Spinal cord (tissue), 10 donors: ENCODE results near the gene FNBP1. TPM values are rescaled to one million over a fixed set of nuclear protein-coding genes. Genes with fewer than 3 reads are reported as not detected.

Experiments used
- DNase-seq, 6 donors: peaks; one replicate each; pipeline versions ENCODE4 v3.0.0 to v3.0.0-alpha.2; 2013 to 2015; ENCODE audit warnings: low spot score in 6 of 6, low read depth in 4 of 6
- H3K27ac ChIP-seq: one replicate; pipeline ENCODE4 v1.5.1; 2013; ENCODE audit warnings: low read depth, low read length, control low read depth
- H3K27me3 ChIP-seq: one replicate; pipeline ENCODE4 v1.6.1; 2013; ENCODE audit warnings: low read length; ENCODE audit not compliant: control insufficient read depth, insufficient read depth
- H3K36me3 ChIP-seq: one replicate; pipeline ENCODE4 v1.6.1; 2013; ENCODE audit warnings: low read length; ENCODE audit not compliant: control insufficient read depth, insufficient read depth
- H3K4me1 ChIP-seq: one replicate; pipeline ENCODE4 v1.6.1; 2013; ENCODE audit warnings: low read length; ENCODE audit not compliant: control insufficient read depth, insufficient read depth
- H3K4me3 ChIP-seq: one replicate; pipeline ENCODE4 v1.5.1; 2013; ENCODE audit warnings: low read depth, low read length, control low read depth
- H3K9me3 ChIP-seq: one replicate; pipeline ENCODE4 v1.6.1; 2013; ENCODE audit warnings: low read length; ENCODE audit not compliant: control insufficient read depth, insufficient read depth
- WGBS: methylation state at CpG from one replicate; pipeline ENCODE4 v1.1.5; 2013; ENCODE audit warnings: missing lambda C conversion rate; ENCODE audit not compliant: insufficient coverage; 5-methylcytosine and 5-hydroxymethylcytosine counted together
- polyA plus RNA-seq, 2 donors: library from polyadenylated mRNA; unstranded; fragments of 120-200 nt; gene quantifications; one replicate each; pipeline ENCODE4 v1.2.1, GENCODE V29; 2013; ENCODE audit not compliant: insufficient read length in 2 of 2
- total RNA-seq, 2 donors: library from RNA; depleted of rRNA in 1 of 2; stranded (reverse); fragments of 120-200 nt in 1 of 2; fragments of >200 nt in 1 of 2; gene quantifications; one replicate each; pipeline versions ENCODE4 v1.2.3 to v1.2.4, GENCODE V29; 2013 to 2014
- donor health status: healthy.

The FNBP1 gene
- total and polyA plus RNA-seq, 4 donors = 47.8 to 105 (median 79.2) TPM

- H3K9me3 ChIP-seq = no peaks in the 10 kb centered on the region
- H3K36me3 ChIP-seq = peaks cover 76% of the 10 kb centered on the region
- no peak overlapping the region for H3K4me3 ChIP-seq
- peaks cover 16% of the 10 kb centered on the region for H3K4me1 ChIP-seq
- 64% methylated on average over 17 of the region's 17 CpGs for WGBS
- no peaks in the 10 kb centered on the region for H3K27me3 ChIP-seq
- DNase-seq = peak in 2 of 6 donors; percentile 16 to 22
- H3K27ac ChIP-seq = no peak overlapping the region
Measured at GRCh38 chr9:129866394-129867135, 176.4 kb downstream of the FNBP1 start.

GRCh38 chr9:129865668-129866320 lies 177.2 kb downstream of the FNBP1 start:
- no peaks in the 10 kb centered on the region for H3K9me3 ChIP-seq
- H3K36me3 ChIP-seq = peaks cover 84% of the 10 kb centered on the region
- no peak overlapping the region for H3K27ac ChIP-seq
- peaks cover 16% of the 10 kb centered on the region for H3K4me1 ChIP-seq
- no peak for DNase-seq
- no peaks in the 10 kb centered on the region for H3K27me3 ChIP-seq
- WGBS = 81% methylated on average over 11 of the region's 14 CpGs
- no peak overlapping the region for H3K4me3 ChIP-seq

- DNase-seq = peak in 1 of 6 donors; percentile 13
- H3K4me3 ChIP-seq = no peak overlapping the region
- H3K36me3 ChIP-seq = peaks cover 83% of the 10 kb centered on the region
- H3K4me1 ChIP-seq = peaks cover 16% of the 10 kb centered on the region
- no peaks in the 10 kb centered on the region for H3K27me3 ChIP-seq
- no peak overlapping the region for H3K27ac ChIP-seq
- no peaks in the 10 kb centered on the region for H3K9me3 ChIP-seq
- WGBS = 54% methylated on average over 10 of the region's 11 CpGs
Measured at GRCh38 chr9:129864991-129865647, 177.9 kb downstream of the FNBP1 start.

GRCh38 chr9:129863059-129863690 lies 179.8 kb downstream of the FNBP1 start:
- Histone ChIP-seq H3K36me3 (peaks cover 78% of the 10 kb centered on the region), H3K4me3 (no peak overlapping the region), H3K27me3 (no peaks in the 10 kb centered on the region), H3K4me1 (peaks cover 16% of the 10 kb centered on the region), H3K9me3 (no peaks in the 10 kb centered on the region), H3K27ac (no peak overlapping the region)
- 83% methylated on average over 14 of the region's 14 CpGs for WGBS
- no peak for DNase-seq

DNA sequence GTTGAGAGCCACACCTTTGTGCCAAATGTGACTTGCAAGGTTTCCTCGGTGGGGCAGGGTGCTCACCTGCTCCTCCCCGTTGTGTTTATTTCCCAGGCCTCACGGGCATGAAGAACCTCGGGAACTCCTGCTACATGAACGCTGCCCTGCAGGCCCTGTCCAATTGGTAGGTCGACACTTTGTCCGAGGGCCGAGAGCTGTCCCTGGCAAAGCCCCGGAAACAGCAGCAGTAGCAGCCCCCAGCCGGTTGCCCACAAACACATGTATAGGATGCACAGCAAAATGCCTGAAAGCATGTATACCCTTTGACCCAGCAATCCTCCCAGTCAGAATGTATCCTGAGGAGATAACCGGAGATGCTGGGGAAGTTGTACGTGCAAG lies 181.6 kb downstream of the FNBP1 start:
- no peaks in the 10 kb centered on the region for H3K9me3 ChIP-seq
- WGBS = 91% methylated on average over 11 of the region's 12 CpGs
- DNase-seq = no peak
- no peaks in the 10 kb centered on the region for H3K27me3 ChIP-seq
- H3K36me3 ChIP-seq = peaks cover 76% of the 10 kb centered on the region
- H3K4me1 ChIP-seq = peaks cover 7% of the 10 kb centered on the region
- H3K27ac ChIP-seq = no peak overlapping the region
- H3K4me3 ChIP-seq = no peak overlapping the region

- Histone ChIP-seq H3K27ac (no peak overlapping the region), H3K9me3 (no peaks in the 10 kb centered on the region), H3K36me3 (peaks cover 75% of the 10 kb centered on the region), H3K4me1 (peaks cover 1% of the 10 kb centered on the region), H3K27me3 (no peaks in the 10 kb centered on the region), H3K4me3 (no peak overlapping the region)
- DNase-seq = no peak
- WGBS = 74% methylated on average over 10 of the region's 11 CpGs
Measured at GRCh38 chr9:129860653-129861446, 182.1 kb downstream of the FNBP1 start.

- 91% methylated on average over 11 of the region's 11 CpGs for WGBS
- Histone ChIP-seq H3K27ac (no peak overlapping the region), H3K4me3 (no peak overlapping the region), H3K27me3 (no peaks in the 10 kb centered on the region), H3K9me3 (no peaks in the 10 kb centered on the region), H3K36me3 (peaks cover 61% of the 10 kb centered on the region), H3K4me1 (no peaks in the 10 kb centered on the region)
- no peak for DNase-seq
Measured at GRCh38 chr9:129858167-129858962, 184.6 kb downstream of the FNBP1 start.

DNA sequence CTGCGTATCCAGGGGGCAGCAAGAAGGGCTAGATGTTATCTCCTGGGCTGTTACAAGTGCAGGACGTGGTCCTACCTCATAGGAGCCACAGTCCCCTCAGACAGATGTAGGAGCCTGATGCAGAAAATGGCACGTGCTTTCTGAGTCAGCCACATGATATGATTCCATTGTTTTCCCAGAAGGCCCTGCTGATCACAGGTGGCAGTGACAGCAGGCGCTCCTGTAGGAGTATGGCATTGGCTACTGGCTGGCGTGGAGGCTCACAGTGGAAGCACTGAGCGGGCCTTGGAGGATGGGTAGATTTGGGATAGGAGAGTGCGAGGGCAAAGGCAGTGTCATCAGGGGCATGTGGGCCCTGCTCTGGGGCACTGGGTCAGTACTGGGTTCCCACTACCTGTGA lies 185.8 kb downstream of the FNBP1 start:
- H3K4me1 ChIP-seq = no peaks in the 10 kb centered on the region
- no peaks in the 10 kb centered on the region for H3K9me3 ChIP-seq
- no peaks in the 10 kb centered on the region for H3K27me3 ChIP-seq
- WGBS = 99% methylated on average over 6 of the region's 7 CpGs
- no peak overlapping the region for H3K27ac ChIP-seq
- H3K36me3 ChIP-seq = peaks cover 65% of the 10 kb centered on the region
- no peak overlapping the region for H3K4me3 ChIP-seq
- no peak for DNase-seq
